CD14-positive monocyte (primary cell): ENCODE results near the gene EXOC6B. TPM values are rescaled to one million over a fixed set of nuclear protein-coding genes. Genes with fewer than 3 reads are reported as not detected.

Experiments used
- DNase-seq, 3 donors: peaks; one replicate each; pipeline ENCODE4 v3.0.0-alpha.2; 2011 to 2022
- H2AFZ ChIP-seq: 2 replicates; pipeline ENCODE4 v1.6.0; 2012; ENCODE audit warnings: mild to moderate bottlenecking, low read depth, low read length, inconsistent platforms; ENCODE audit not compliant: insufficient read depth, poor library complexity, severe bottlenecking
- H3K27ac ChIP-seq, 2 donors: 1 replicate in 1 of 2; 2 replicates in 1 of 2; pipeline ENCODE4 v1.5.1; 2012 to 2013; ENCODE audit warnings: low read length in 2 of 2, control low read depth in 1 of 2, inconsistent platforms in 1 of 2, low read depth in 1 of 2, mild to moderate bottlenecking in 1 of 2
- H3K27me3 ChIP-seq, 2 donors: one replicate each; pipeline versions ENCODE4 v1.6.0 to v1.6.1; 2011 to 2013; ENCODE audit warnings: low read length in 2 of 2; ENCODE audit not compliant: control insufficient read depth in 2 of 2, insufficient read depth in 2 of 2
- H3K36me3 ChIP-seq, 2 donors: replicated peaks in 1 of 2; 1 replicate in 1 of 2; 2 replicates in 1 of 2; pipeline versions ENCODE4 v1.5.1 to v1.6.1; 2012 to 2013; ENCODE audit warnings: low read length in 2 of 2, control low read depth in 1 of 2, inconsistent platforms in 1 of 2, mild to moderate bottlenecking in 1 of 2; ENCODE audit not compliant: insufficient read depth in 2 of 2, control insufficient read depth in 1 of 2
- H3K4me1 ChIP-seq, 2 donors: 1 replicate in 1 of 2; 2 replicates in 1 of 2; pipeline versions ENCODE4 v1.5.1 to v1.6.1; 2012 to 2013; ENCODE audit warnings: low read length in 2 of 2, control low read depth in 1 of 2, inconsistent platforms in 1 of 2, mild to moderate bottlenecking in 1 of 2, moderate library complexity in 1 of 2; ENCODE audit not compliant: insufficient read depth in 2 of 2, control insufficient read depth in 1 of 2
- H3K4me2 ChIP-seq: replicated peaks from 2 replicates; pipeline ENCODE3; 2012; ENCODE audit warnings: low read length, moderate library complexity, mild to moderate bottlenecking; ENCODE audit not compliant: poor library complexity, severe bottlenecking; ENCODE audit errors: extremely low read depth
- H3K4me3 ChIP-seq, 3 experiments: fragments of 200-600 bp in 1 of 3; sonication (generic) in 1 of 3; replicated peaks in 1 of 3; 1 replicate in 2 of 3; 2 replicates in 1 of 3; pipeline ENCODE4 v1.5.1; 2011 to 2013; ENCODE audit warnings: low read length in 3 of 3, mild to moderate bottlenecking in 3 of 3, control low read depth in 2 of 3, low read depth in 2 of 3, inconsistent platforms in 1 of 3, moderate library complexity in 1 of 3
- H3K79me2 ChIP-seq: 2 replicates; pipeline ENCODE4 v1.6.0; 2012; ENCODE audit warnings: mild to moderate bottlenecking, control low read depth, inconsistent platforms, low read length, moderate library complexity; ENCODE audit not compliant: insufficient read depth
- H3K9ac ChIP-seq: 2 replicates; pipeline ENCODE4 v1.6.0; 2017; ENCODE audit warnings: low read length, mild to moderate bottlenecking; ENCODE audit not compliant: insufficient read depth, poor library complexity, severe bottlenecking
- H3K9me3 ChIP-seq, 2 donors: replicated peaks in 1 of 2; 1 replicate in 1 of 2; 2 replicates in 1 of 2; pipeline versions ENCODE4 v1.5.1 to v1.6.1; 2012 to 2013; ENCODE audit warnings: low read length in 2 of 2, control low read depth in 1 of 2; ENCODE audit not compliant: control insufficient read depth in 1 of 2, insufficient read depth in 1 of 2
- H4K20me1 ChIP-seq: 2 replicates; pipeline ENCODE4 v1.6.0; 2012; ENCODE audit warnings: mild to moderate bottlenecking, low read length, control low read depth, moderate library complexity; ENCODE audit not compliant: insufficient read depth
- H3K27ac Mint-ChIP-seq, 7 donors: one replicate each; pipeline ENCODE4 v1.8.0; 2020; ENCODE audit warnings: mild to moderate bottlenecking in 7 of 7, mixed read lengths in 7 of 7, moderate library complexity in 6 of 7, inconsistent platforms in 2 of 7
- H3K27me3 Mint-ChIP-seq, 3 donors: one replicate each; pipeline ENCODE4 v1.8.0; 2021 to 2022; ENCODE audit warnings: low read depth in 3 of 3, mild to moderate bottlenecking in 3 of 3, mixed read lengths in 3 of 3, moderate library complexity in 3 of 3, inconsistent platforms in 1 of 3
- H3K36me3 Mint-ChIP-seq, 2 donors: one replicate each; pipeline ENCODE4 v1.8.0; 2020; ENCODE audit warnings: mixed read lengths in 2 of 2, inconsistent platforms in 1 of 2, mild to moderate bottlenecking in 1 of 2
- H3K4me1 Mint-ChIP-seq: one replicate; pipeline ENCODE4 v1.8.0; 2020; ENCODE audit warnings: mild to moderate bottlenecking, mixed read lengths
- H3K4me3 Mint-ChIP-seq, 2 donors: one replicate each; pipeline ENCODE4 v1.8.0; 2020; ENCODE audit warnings: mild to moderate bottlenecking in 2 of 2, mixed read lengths in 2 of 2, moderate library complexity in 1 of 2
- H3K9me3 Mint-ChIP-seq, 7 donors: one replicate each; pipeline ENCODE4 v1.8.0; 2020 to 2022; ENCODE audit warnings: mixed read lengths in 7 of 7, mild to moderate bottlenecking in 6 of 7, moderate library complexity in 6 of 7, inconsistent platforms in 2 of 7
- CTCF ChIP-seq: fragments of 200-600 bp; IDR thresholded peaks from one replicate; pipeline ENCODE4 v1.8.0; 2022; ENCODE audit warnings: antibody characterized with exemption, mild to moderate bottlenecking
- WGBS: methylation state at CpG from one replicate; pipeline ENCODE4 v1.1.5; 2013; ENCODE audit warnings: missing lambda C conversion rate; ENCODE audit not compliant: insufficient coverage; 5-methylcytosine and 5-hydroxymethylcytosine counted together
- intact Hi-C, 2 donors: fragments of 100-400 bp; cut with micrococcal nuclease; formaldehyde crosslinking; loops; one replicate each; pipeline versions ENCODE4 v1.15.0 to v1.15.1; 2023
- polyA plus RNA-seq, 3 donors: library from polyadenylated mRNA; depleted of rRNA in 1 of 3; unstranded in 2 of 3; stranded (reverse) in 1 of 3; fragments of 300-500 nt in 2 of 3; fragments of >200 nt in 1 of 3; fragmentation: Illumina TruSeq in 2 of 3; gene quantifications; 1 replicate in 2 of 3; 2 replicates in 1 of 3; pipeline ENCODE4 v1.2.3, GENCODE V29; 2012 to 2021

EXOC6B gene
- polyA plus RNA-seq, 3 donors: 1.8 to 2.8 (median 2.1) TPM

DNA sequence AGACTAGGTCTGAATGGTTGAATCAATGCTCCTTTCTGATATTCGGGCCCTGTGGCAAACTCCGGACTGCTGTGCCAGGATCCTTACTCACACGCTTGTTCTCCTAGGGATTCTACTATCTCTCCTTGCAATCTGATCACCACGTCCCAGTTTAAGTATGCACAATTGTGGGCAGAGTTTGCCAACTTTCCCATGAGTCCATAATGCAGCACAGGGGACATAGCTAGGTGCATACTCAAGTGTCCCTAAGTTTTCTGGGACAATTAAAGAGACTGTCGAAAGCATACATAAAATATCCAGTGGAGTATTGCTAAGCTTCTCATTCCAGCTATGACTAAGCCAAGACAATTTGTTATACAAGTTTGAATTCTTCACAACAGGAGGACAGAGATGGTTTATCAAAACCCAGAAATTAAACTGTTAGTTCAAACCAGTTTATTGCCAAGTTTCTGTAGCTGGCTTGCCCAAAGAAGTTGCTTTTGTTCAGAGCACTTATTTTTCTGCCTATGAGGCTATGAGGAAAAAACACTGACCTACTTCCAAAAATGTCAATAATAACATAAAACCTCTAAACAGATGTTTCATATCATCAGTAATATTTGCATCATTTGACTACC is 136.1 kb downstream of the EXOC6B start:
- Histone ChIP-seq H3K27me3 (no peaks in the 10 kb centered on the region), H3K36me3 (no peaks in the 10 kb centered on the region), H3K4me2 (no peak overlapping the region), H3K9ac (no peak overlapping the region), H3K4me3 (no peak overlapping the region), H3K4me1 (peaks cover 0 to 6% of the 10 kb centered on the region in 2 donors), H4K20me1 (no peaks in the 10 kb centered on the region), H2AFZ (no peak overlapping the region), H3K79me2 (no peaks in the 10 kb centered on the region), H3K27ac (no peak overlapping the region), H3K9me3 (no peaks in the 10 kb centered on the region)
- no peak overlapping the region for H3K27ac Mint-ChIP-seq
- peaks cover 0 to 3% (median 1%) of the 10 kb centered on the region in 3 donors for H3K27me3 Mint-ChIP-seq
- H3K9me3 Mint-ChIP-seq: no peaks in the 10 kb centered on the region
- H3K4me3 Mint-ChIP-seq: no peak overlapping the region
- no peak for TF ChIP-seq CTCF
- 100% methylated on average over 2 of the region's 5 CpGs for WGBS
- no peaks in the 10 kb centered on the region for H3K36me3 Mint-ChIP-seq
- peaks cover 11% of the 10 kb centered on the region for H3K4me1 Mint-ChIP-seq
- no peak for DNase-seq
- intact Hi-C loops: no loop called here

DNA sequence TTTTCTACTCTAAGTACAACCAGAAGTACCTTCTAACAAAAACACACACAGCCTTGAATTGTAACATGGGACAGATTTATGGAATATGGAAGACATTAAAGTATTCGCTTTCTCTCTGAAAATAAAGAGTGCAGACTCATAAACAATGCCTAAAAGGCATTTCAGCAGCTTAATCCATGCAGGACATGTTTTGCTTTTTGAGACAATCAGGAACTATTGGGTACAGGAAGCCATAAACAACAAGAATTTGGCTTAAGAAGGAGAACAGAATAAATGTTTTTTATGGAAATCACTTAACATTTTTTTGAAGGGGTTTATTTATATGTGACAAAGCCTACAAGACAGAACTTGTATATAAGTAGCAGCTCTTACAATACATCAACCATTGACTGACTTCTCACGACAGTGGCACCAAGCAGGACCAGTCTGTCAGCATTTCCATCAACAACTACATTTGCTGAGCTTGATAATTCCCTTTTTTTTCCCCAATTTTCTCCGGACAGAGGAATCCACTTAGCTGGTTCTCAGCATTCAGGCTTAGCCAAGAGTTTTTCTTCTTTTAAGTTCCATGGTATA is 140.1 kb downstream of the EXOC6B start:
- no peaks in the 10 kb centered on the region for H3K4me1 Mint-ChIP-seq
- no peak for DNase-seq
- Histone ChIP-seq H3K9me3 (no peaks in the 10 kb centered on the region), H3K9ac (no peak overlapping the region), H3K4me2 (no peak overlapping the region), H3K27ac (no peak overlapping the region), H3K79me2 (no peaks in the 10 kb centered on the region), H3K4me1 (no peaks in the 10 kb centered on the region), H3K27me3 (no peaks in the 10 kb centered on the region), H3K4me3 (no peak overlapping the region), H2AFZ (no peak overlapping the region), H3K36me3 (no peaks in the 10 kb centered on the region), H4K20me1 (no peaks in the 10 kb centered on the region)
- H3K4me3 Mint-ChIP-seq: no peak overlapping the region
- TF ChIP-seq CTCF: no peak
- intact Hi-C loops: no loop called here
- peaks cover 0 to 1% (median 0%) of the 10 kb centered on the region in 3 donors for H3K27me3 Mint-ChIP-seq
- 80% methylated on average over 1 of the region's 3 CpGs for WGBS
- H3K36me3 Mint-ChIP-seq: no peaks in the 10 kb centered on the region
- no peak overlapping the region for H3K27ac Mint-ChIP-seq
- peaks cover 0 to 1% (median 0%) of the 10 kb centered on the region in 7 donors for H3K9me3 Mint-ChIP-seq
